ENCODE data around the gene MATCAP1.
A peak's percentile ranks its signal among the peaks of the same experiment; 100 is the strongest.

MATCAP1 gene

DNA sequence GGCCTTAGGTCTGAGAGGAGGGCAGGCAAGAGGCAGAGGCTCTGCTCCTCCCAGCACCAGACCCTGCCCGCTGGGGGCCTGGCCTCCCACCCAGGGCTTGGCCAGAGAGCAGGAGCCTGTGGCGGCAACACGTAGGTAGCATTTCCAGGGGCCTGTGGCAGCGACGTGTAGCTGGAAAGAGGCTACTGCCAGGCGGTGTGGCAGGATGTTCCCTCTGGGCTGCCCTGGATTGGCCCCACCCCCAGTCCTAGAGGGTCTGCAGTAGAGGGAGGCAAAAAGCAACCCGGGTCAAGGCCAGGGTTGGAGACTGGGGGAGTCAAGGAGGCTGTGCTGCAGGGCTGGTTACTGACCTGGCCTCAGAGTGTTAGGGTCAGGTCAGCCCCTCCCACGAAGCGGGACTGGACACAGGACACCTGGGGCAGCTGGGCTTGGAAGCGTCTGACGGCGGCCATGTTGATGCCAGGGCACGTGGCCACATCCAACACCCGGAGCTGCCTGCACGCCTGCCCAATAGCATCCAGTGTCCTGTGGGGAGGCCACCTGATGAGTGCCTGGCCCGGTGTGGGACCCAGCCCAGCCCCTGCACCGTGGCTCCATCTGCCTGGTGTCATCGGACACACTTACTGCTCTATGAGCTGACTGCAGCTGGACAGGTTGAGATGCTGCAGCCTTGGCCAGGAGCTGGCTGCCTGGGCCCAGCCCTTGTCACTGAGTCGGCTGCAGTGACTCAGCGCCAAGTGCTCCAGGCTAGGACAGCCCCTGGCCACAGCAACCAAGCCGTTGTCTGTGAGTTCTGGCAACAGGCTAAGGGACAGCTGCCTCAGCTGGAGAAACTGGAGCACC, 23.7 kb upstream of the MATCAP1 start:
- DNase-seq, result no peak

DNA sequence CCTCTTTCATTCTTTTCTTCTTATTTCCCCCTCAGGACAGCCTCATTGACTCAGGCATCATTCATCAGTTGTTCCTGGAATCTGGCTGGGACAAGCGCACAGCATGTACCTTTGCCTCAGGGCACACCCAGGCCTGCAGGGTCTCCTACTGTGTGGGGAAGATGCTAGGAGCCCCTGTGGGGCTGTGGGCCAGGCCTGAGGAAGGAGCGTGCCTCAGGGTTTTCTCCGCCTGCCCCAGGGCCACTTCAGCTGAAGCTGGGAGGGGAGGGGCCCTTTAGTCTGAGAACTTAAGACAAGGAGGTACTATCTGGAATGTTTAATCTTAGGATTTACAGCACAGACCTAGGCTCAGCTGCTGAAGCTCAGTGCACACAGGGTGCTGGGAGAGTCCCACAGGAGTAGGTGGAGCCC, 23.1 kb upstream of the MATCAP1 start:
- DNase-seq, result no peak

DNA sequence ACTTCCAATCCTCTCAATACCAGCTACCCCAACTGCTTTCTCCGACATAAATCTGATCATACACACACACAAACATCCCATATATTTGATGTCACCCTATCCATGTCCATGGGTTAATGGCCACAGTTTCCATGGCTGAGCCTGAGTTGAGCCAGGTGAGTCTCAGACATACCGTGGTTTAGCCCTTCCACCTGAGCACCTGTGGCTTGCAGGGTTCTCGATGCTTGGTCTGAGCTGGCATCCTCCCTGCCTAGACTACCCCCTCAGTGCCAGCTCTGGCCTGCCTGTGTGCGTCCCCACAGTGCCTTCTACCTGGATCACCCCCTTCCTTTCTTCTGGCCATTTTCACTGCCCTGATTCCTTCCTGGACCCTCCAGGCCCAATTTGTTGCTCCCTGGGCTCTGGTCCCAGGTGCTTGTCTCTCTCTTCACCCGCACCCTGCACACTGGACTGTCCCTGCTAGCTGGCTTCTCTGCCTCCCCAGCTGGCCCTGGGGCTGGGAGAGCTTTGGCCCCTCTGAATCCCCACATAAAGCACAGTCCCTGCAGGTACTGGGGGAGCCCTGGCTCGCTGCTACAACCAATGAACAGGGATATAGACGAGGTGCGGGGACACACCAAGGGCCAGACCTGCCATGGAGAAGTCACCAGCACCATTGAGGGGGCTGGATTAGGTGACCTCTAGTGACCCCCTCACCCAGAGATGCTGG, 22.5 kb upstream of the MATCAP1 start:
- no peak for DNase-seq

DNA sequence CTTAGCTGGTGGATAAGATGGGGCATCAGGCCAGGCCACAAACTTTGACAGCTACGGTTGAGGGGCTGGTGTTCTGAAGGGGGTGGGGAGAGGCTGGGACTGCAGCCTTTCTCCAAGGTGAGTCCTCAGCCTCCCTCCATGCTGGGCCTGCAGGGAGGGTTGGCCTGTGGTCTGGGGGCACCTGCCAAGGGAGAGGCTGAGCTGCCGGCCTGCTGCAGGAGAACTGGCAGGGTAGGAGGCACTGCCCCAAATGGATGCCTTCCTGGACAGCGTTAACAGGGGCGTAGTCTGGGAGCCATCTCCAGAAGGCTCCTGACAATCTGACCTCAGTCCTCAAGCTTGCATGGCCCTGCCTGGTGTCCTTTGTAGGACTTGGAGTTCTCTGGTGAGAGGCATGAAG, 20.3 kb upstream of the MATCAP1 start:
- no peak for DNase-seq

DNA sequence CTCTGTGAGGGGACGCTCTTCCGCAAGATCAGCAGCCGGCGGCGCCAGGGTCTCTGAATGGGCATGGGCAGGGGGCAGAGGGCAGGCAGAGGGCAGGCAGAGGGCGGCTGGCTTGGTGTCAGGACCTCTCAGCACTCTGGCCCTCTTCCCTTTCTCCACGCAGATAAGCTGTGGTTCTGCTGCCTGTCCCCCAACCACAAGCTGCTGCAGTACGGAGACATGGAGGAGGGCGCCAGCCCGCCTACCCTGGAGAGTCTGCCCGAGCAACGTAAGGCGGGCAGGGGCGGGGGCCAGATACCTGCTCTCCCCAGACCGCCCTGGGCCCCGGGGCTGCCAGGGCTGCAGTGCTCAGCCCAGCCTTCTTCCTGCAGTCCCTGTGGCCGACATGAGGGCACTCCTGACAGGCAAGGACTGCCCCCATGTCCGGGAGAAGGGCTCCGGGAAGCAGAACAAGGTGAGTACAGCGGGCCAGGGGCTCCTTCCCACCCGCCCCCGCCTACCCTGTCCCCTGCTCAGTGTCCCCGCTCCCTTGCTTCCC, 19.3 kb upstream of the MATCAP1 start:
- no peak for DNase-seq

DNA sequence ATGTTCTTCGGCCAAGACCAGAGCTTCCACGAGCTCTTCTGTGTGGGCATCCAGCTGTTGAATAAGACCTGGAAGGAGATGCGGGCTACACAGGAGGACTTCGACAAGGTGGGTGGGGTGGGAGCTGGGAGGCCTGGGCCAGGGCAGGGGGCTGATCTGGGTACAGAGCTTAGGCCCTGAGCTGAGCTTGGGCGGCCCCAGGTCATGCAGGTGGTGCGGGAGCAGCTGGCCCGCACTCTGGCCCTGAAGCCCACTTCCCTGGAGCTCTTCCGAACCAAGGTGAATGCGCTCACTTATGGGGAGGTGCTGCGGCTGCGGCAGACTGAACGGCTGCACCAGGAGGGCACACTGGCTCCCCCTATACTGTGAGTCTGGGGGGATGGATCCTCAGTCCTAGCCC, 18.7 kb upstream of the MATCAP1 start:
- no peak for DNase-seq

DNA sequence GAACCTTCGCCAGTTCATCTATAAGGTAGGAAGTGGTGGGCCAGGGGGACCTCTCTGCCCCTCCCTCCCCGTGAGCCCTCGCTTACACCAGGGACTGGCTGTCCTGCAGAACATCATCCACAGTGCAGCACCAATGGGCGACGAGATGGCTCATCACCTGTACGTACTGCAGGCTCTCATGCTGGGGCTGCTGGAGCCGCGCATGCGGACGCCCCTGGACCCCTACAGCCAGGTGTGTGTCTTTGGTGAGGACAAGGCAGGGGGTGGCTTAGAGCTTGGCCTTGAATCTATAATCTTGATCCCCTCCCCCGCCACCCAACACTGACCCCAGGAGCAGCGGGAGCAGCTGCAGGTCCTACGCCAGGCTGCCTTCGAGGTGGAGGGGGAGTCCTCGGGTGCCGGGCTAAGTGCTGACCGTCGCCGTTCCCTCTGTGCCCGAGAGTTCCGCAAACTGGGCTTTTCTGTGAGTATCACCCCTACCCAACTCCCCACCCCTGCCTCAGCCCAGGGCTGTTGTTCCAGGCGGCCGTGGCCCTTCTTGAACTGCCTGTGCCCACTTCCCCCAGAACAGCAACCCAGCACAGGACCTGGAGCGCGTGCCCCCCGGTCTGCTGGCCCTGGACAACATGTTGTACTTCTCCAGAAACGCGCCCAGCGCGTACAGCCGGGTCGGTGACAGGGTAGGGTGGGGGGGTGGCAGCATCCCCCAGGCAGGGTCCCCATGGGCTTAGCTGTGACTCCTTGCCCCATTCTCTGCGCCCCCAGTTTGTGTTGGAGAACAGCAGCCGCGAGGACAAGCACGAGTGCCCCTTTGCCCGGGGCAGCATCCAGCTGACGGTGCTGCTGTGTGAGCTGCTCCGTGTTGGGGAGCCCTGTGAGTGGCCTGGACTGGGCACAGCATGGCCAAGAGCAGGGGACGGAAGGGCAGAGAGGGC, 17.9 kb upstream of the MATCAP1 start:
- DNase-seq, result no peak

DNA sequence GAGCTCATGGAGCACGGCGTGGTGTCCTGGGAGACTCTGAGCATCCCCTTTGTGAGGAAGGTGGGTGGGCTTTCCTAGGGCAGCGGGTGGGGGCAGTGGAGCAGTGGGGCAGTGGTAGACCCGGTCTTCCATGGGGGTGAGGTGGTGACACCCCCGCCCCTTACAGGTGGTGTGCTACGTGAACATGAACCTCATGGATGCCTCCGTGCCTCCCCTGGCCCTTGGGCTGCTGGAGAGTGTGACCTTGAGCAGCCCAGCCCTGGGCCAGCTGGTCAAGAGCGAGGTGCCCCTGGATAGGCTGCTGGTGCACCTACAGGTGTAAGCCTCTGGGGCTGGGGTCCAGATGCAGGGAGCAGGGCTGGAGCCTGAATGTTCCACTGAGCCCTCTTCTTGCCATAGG, 16.7 kb upstream of the MATCAP1 start:
- no peak for DNase-seq

DNA sequence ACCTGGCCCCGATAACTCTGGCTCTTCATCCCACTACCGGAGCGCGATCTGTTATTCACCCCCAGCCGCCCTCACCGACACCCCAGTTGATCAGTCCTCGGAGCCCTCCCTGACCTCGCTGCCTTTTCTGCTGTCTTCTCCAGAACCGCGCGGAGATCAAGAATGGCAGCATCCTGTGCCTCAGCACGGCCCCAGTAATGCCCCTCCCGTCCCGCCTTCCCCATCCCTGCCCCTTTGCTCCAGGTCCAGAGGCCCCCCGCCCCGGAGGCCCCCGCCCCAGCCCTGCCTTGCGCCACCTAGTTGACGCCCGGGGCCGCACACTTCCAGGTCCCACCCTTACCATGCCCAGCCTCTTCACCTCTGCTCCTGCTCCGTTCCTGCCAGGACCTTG, 16.0 kb upstream of the MATCAP1 start:
- DNase-seq, result no peak

DNA sequence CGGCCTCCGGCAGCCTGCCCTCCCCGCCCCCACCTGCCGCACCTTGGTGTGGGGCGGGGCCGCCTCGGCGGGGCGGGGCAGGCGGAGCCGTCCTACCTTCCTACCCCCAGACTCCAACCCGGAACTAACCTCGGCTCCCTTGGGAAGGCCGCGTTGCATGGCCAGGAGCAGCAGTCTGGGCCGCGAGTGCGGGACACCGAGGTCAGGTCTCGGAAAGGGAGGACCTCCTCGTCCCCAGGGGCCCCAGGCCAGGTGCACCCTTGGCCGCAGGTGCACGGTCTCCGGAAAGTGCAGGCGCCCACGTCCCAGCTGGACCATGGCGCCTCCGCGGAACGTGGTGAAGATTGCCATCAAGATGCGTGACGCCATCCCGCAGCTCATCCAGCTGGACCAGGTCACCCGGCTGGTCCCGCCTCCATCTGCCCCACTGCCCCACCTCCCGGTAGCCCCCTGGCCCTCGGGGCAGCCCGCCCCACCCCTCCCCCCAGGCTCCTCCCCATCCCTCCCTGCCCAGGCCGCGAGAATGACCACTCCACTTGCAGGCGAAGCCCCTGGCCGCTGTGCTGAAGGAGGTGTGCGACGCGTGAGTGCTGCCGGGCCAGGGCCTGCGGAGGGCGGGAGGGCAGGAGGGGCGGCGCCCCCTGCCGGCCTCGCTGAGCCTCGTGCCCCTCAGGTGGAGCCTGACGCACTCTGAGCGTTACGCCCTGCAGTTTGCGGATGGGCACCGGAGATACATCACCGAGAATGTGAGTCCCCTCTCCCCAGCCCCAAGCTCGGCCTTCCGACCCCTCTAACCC, 15.4 kb upstream of the MATCAP1 start, which contains the start of gene ELMO3:
Gene ELMO3, plus strand, starts transcription at position 121 of the 797 bp plus-strand sequence. Its CDS starts 196 bp downstream, at position 317.
- DNase-seq, result no peak

DNA sequence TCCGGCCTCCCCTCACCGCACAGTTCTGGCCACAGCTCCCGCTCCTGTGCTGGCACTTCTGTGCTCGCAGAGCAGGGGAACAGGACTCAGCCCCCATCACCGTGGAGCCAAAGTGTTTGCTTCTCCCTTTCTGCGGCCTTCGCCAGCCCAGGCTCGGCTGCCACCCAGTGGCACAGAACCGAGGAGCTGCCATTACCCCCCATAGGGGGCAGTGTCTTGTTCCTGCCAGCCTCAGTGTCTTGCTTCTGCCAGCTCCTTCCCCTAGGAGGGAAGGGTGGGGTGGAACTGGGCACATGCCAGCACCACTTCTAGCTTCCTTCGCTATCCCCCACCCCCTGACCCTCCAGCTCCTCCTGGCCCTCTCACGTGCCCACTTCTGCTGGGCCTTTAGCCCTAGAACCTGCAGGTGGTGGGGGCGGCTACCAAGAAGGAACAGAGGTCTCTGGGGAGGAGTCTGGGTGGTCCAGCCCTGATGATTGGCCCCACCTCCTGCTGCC, 14.5 kb upstream of the MATCAP1 start:
- no peak for DNase-seq

DNA sequence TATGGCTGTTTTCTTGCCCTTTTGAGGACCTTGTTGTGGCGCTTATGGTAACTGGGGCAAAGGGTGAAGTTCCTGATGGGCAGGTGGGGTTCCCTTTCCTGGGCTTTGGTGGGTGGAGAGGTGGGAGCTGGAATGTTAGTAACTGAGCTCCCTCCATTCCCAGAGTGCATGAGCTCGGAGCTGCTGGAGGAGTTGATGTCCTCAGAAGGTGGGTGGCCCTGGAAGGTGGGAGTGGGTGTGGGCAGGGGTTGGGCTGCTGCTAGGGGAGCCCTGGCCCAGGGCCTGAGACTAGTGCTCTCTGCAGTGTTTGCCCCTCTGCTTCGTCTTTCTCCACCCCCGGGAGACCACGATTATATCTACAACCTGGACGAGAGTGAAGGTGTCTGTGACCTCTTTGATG, 13.9 kb upstream of the MATCAP1 start:
- DNase-seq, result no peak

DNA sequence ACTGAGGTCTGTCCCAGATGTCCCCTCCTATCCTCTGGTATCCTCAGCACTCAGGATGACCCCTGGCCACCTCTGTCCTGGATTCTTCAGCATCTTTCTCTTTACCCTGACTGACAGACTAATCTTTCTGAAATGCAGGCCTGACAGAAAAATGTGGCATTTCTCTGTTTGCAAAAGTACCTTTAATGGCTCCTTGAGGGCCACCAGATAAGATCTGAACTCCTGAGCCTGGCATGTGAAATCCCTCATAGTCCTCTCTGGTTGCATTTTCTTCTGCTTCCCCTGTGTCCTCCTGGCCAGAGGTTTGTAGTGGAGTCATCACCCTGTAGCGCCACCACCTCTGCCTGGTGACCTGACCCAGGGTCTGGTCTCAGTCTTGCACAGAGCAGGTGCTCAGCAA, 13.1 kb upstream of the MATCAP1 start:
- DNase-seq, result no peak

DNA sequence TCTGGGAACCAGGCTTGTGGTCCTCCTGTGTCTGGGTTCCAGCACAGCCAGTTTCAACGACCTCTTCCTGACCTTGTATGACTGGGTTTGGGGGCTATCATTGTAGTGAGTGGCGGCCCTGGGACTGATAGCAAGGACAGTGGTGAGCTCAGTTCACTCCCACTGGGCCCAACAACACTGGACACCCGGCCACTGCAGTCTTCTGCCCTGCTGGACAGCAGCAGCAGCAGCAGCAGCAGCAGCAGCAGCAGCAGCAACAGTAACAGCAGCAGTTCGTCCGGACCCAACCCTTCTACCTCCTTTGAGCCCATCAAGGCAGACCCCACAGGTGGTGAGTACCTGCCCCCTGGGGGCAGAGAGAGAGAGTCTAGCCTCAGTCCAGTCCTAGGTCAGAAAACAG, 11.9 kb upstream of the MATCAP1 start:
- no peak for DNase-seq

DNA sequence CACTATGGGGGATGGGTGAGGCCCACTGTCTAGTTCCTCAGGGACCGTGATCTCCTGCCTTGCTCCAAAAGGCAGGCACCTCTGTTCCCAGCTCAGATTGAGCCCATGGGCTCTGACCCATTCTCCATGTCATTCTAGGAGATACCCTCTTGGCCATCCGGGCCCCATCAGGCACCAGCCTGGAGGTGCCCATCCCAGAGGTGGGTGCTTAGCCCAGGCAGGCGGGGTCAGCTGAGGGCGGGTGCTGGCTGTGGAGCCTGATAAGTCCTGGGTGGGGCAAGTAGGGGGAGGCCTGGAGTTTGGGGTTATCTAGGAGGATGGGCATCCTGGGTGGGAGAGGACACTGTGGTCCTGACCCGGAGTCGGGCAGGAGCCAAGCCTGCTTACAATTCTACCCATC, 10.5 kb upstream of the MATCAP1 start:
- DNase-seq, result no peak

DNA sequence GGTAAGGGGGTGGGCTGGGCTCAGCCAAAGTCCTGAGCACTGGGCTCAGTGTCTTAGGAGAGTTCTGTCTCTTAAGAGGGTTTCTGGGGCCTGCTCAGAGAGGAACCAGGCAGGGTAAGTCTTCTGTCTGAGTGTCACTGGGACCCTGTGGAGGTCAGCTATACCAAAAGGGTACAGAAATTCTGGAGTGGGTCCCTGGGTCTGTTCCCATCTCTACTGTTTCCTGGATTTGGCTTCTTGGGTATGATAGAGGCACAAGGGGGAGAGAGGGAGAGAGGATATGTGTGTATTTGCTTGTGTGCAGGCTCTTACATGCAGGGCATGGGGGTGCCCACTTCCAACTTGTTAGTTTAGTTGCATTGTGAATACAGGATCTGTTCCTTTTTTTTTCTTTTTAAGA, 9.8 kb upstream of the MATCAP1 start:
- DNase-seq, result no peak

DNA sequence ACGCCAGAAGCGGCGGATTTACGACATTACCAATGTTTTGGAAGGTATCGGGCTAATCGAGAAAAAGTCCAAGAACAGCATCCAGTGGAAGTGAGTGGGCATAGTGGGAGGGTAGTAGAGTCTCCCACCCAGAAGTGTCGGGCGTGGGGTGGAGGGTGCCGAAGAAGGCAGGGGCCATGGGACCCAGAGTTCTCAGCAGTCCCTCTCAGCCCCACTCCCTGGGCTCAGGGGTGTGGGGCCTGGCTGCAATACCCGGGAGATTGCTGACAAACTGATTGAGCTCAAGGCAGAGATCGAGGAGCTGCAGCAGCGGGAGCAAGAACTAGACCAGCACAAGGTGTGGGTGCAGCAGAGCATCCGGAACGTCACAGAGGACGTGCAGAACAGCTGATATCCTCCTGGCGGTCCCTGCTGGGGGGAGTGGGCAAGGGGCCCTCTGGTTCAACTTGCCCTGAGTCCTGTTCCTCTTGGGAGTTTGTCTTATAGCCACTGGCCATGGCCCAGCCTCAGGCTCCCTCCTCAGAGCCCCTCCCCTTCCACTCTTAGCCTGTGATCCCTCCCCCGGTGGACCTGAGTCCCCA, 9.1 kb upstream of the MATCAP1 start:
- DNase-seq, result no peak

DNA sequence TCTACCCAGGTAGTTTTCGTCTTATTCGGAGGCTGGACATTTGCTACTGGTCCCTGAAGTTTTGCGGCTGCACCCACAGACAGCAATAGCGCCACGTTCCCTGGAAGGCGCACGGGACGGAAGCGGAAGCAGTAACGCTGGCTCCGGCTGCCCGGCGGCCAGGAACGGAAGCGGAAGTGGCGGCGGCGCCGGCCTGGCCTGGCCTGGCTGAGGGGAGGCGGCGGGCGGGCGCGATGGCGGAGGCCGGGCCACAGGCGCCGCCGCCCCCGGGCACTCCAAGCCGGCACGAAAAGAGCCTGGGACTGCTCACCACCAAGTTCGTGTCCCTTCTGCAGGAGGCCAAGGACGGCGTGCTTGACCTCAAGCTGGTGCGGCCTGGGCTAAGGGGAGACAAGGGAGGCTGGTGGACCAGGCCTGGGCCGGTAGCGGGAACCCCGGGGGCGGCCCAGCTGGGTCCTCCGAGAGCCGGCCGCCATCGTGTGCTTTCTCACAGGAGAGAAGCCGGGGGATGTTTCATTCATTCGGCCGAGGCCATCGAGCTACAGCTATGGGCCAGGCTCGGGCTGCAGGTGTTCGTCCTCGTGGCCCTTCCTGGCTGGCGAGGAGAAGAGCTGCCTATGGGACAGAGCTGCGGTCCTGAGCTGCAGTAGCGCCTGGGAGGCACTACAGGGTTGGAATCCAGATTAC, 8.4 kb upstream of the MATCAP1 start, which contains the start of gene E2F4:
Gene E2F4, plus strand, starts transcription at position 161 of the 687 bp plus-strand sequence. Its CDS starts 73 bp downstream, at position 234.
- DNase-seq, result peak; percentile 88

DNA sequence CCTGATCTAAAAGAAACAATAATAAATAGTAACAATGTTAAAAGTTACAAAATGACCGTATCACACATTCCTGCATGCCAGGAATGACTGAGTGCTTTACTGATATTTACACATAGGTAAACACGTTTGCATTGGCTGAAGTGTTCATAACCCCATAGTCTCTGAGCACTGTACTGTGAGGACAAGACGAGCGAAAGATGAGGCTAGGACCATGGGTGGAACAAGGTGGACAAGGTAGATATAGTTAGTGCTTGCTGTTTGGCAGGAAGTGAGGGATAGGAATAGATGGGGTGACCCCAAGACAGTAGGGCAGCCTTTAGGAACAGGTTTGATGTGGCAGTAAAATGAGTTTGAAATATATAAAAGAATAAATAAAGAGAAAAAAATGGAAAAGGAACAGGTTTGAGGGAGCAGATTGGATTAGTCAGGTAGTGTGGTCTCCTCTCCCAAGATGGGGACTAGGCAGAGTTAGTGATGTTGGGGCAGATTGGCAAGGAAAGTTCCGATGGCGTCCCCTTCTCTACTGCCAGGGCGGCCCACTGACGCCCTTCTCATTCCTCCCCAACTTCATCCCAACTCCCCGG, 7.7 kb upstream of the MATCAP1 start:
- DNase-seq, result no peak

Measured in NCI-H1092 treated with DMSO at 0.1 percent for 48 hours (cell line).